Thoracic aorta (tissue), 2 donors: Measurements from ENCODE around the gene OR52L1. TPM values are rescaled to one million over a fixed set of nuclear protein-coding genes. Genes with fewer than 3 reads are reported as not detected.

Source experiments
- ATAC-seq: fragments of 150-250 bp; one replicate; pipeline ENCODE4 v1.8.0; 2017; ENCODE audit warnings: low read depth; ENCODE audit not compliant: insufficient number of reproducible peaks, low FRiP score
- DNase-seq: peaks from one replicate; pipeline ENCODE4 v3.0.0-alpha.2; 2020; ENCODE audit warnings: low spot score
- H3K27ac ChIP-seq, 2 donors: fragments of 200-600 bp; sonication (generic); 1 replicate in 1 of 2; 2 replicates in 1 of 2; pipeline ENCODE4 v1.5.1; 2016; ENCODE audit warnings: mild to moderate bottlenecking in 2 of 2, moderate library complexity in 2 of 2
- H3K27me3 ChIP-seq: fragments of 200-600 bp; sonication (generic); replicated peaks from 2 replicates; pipeline ENCODE4 v1.6.0; 2016; ENCODE audit warnings: mild to moderate bottlenecking; ENCODE audit not compliant: insufficient read depth
- H3K36me3 ChIP-seq: fragments of 200-600 bp; sonication (generic); one replicate; pipeline ENCODE4 v1.5.1; 2016
- H3K4me1 ChIP-seq, 2 donors: fragments of 200-600 bp; sonication (generic); 1 replicate in 1 of 2; 2 replicates in 1 of 2; pipeline versions ENCODE4 v1.5.1 to v1.6.0; 2016; ENCODE audit warnings: low read depth in 2 of 2, mild to moderate bottlenecking in 1 of 2; ENCODE audit not compliant: control insufficient read depth in 1 of 2
- H3K4me3 ChIP-seq: fragments of 200-600 bp; sonication (generic); 2 replicates; pipeline ENCODE4 v1.5.1; 2016; ENCODE audit warnings: mild to moderate bottlenecking
- H3K9me3 ChIP-seq: fragments of 200-600 bp; sonication (generic); 2 replicates; pipeline ENCODE4 v1.5.1; 2016
- total RNA-seq, 2 donors: library from RNA; depleted of rRNA; stranded (reverse); fragments of >200 nt; gene quantifications; one replicate each; pipeline versions ENCODE4 v1.1.0 to v1.2.3, GENCODE V29; 2016
- TF ChIP-seq, protein P1 (sequence below): fragments of 200-600 bp; sonication (generic); IDR thresholded peaks from one replicate; pipeline ENCODE4 v1.5.1; 2019; ENCODE audit warnings: antibody characterized with exemption

Gene OR52L1
- total RNA-seq, 2 donors from 2014 or later = not detected

DNA sequence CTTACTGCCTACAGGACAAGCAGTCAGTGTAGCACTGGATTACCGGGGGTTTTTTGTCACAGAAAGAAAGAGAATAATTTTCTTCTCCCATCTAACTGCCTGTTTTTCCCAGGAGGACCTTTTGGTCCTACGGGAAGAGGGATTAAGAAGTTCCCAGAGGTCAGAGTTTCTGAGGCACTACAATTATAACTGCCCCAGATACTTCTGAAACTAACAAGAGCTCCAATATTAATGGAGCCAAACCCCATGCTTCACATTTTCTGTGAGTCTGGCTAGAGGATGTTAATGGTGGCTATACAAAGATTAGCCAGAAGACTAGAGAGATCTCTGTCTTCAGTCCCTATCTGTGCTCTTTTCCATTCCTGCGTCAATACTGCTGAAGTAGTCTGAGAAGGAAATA lies 44.8 kb downstream of the OR52L1 start, which contains the start of gene OR56A3:
TSS of gene OR56A3 (plus strand) at position 301 of the 400 bp plus-strand sequence. CDS start 5,096 bp downstream, outside the sequence.
- Histone ChIP-seq H3K4me3 (no peak within 1 kb of the TSS), H3K36me3 (no peaks in the 10 kb centered on the region), H3K27me3 (no peaks in the 10 kb centered on the region), H3K27ac (no peak within 1 kb of the TSS), H3K9me3 (no peaks in the 10 kb centered on the region), H3K4me1 (no peaks in the 10 kb centered on the region)
- ATAC-seq (no peak), DNase-seq (no peak)
- TF ChIP-seq, protein P1, sequence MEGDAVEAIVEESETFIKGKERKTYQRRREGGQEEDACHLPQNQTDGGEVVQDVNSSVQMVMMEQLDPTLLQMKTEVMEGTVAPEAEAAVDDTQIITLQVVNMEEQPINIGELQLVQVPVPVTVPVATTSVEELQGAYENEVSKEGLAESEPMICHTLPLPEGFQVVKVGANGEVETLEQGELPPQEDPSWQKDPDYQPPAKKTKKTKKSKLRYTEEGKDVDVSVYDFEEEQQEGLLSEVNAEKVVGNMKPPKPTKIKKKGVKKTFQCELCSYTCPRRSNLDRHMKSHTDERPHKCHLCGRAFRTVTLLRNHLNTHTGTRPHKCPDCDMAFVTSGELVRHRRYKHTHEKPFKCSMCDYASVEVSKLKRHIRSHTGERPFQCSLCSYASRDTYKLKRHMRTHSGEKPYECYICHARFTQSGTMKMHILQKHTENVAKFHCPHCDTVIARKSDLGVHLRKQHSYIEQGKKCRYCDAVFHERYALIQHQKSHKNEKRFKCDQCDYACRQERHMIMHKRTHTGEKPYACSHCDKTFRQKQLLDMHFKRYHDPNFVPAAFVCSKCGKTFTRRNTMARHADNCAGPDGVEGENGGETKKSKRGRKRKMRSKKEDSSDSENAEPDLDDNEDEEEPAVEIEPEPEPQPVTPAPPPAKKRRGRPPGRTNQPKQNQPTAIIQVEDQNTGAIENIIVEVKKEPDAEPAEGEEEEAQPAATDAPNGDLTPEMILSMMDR = no peak

DNA sequence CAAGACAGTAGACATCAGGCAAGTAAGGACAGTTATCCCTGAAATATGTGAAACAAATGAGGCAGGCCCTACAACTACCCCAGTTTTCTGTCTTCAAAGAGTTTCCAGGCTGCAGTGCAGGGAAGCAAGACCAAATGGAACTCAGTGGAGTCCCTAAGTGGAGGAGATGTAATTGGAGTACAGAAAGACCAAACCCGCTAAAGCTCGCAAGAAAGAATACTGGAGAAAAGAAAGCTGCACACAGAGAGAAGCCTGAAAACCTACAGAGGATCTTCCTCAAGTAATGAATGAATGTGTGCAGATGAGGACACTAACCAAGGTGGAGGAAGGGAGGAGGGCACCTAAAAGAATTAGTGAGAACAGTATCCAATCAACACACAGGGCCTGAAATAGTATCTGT lies 46.0 kb downstream of the OR52L1 start:
- Histone ChIP-seq H3K4me1 (no peaks in the 10 kb centered on the region), H3K27ac (no peak overlapping the region), H3K9me3 (no peaks in the 10 kb centered on the region), H3K27me3 (no peaks in the 10 kb centered on the region), H3K4me3 (no peak overlapping the region), H3K36me3 (no peaks in the 10 kb centered on the region)
- TF ChIP-seq, protein P1 = no peak
- DNase-seq (no peak), ATAC-seq (no peak)

DNA sequence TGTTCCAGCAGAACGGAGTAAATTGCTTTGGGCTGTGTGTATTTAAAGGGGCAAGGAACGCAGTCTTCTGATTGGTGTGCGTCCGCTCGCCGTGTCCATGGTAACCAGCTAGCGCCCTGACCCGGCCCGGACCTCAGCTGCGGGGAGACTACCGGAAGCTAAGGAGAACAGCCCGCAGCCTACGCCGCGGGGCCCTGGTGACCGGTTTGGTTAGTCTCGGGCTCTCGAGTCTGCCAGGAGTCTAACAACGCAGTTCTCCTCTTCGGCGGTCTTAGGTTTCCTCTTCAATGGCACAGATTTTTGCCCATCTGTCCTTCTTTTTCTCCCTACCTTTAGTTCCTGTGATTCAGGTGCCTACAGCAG lies 48.2 kb downstream of the OR52L1 start:
- no peaks in the 10 kb centered on the region for H3K4me1 ChIP-seq
- no peaks in the 10 kb centered on the region for H3K9me3 ChIP-seq
- H3K27ac ChIP-seq = no peak overlapping the region
- no peak for ATAC-seq
- DNase-seq = no peak
- no peaks in the 10 kb centered on the region for H3K36me3 ChIP-seq
- TF ChIP-seq, protein P1 = no peak
- no peak overlapping the region for H3K4me3 ChIP-seq
- no peaks in the 10 kb centered on the region for H3K27me3 ChIP-seq

DNA sequence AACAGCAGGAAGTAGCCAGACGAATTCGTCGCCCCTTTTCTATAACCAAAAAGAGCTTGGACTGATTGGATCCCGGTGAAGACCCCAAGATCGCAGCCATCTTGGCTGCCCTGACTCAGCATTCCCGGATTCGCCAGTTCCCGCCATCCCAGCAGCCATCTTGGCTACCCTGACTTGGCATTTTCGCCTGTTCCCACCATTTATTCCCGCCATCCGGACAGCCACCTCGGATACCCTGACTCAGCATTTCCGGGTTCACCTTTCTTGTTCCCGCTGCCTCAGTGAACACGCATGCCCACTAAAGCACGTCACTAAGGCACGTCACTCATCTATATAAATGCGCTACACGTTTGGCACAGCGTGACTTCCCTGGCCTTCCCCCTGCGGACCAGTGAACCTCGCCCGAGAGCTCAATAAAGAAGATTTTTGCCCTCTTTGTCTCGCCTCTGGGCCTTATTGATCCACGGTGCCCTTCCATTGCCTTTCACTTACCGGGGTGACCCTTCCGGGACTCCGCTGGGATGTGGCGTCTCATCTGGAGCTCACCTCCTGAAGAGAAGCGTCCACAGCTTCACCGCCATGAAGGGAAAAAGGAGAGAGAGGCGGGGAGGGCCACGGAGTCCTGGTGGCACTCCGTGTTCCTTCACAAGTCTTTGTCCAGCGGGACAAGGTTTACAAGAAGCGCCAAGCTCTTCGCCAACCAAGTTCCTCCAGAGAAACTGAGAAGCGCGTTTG lies 48.8 kb downstream of the OR52L1 start:
- Histone ChIP-seq H3K27me3 (no peaks in the 10 kb centered on the region), H3K4me1 (no peaks in the 10 kb centered on the region), H3K4me3 (no peak overlapping the region), H3K27ac (no peak overlapping the region), H3K36me3 (no peaks in the 10 kb centered on the region), H3K9me3 (no peaks in the 10 kb centered on the region)
- TF ChIP-seq, protein P1 = no peak
- no peak for ATAC-seq
- no peak for DNase-seq

Other genes with a start within 250 kb of the OR52L1 start
- not detected for gene OR52N4, start 232.7 kb downstream of the OR52L1 start, total RNA-seq
- not detected for gene OR52N5, start 203.6 kb downstream of the OR52L1 start, total RNA-seq
- under 1 TPM in 1 of 2 donors, not detected in 1; 0.42 TPM for gene OR52N1, start 195.7 kb downstream of the OR52L1 start, total RNA-seq
- gene OR52N2, start 178.1 kb downstream of the OR52L1 start, total RNA-seq = not detected
- not detected for gene OR52E6, start 145.1 kb downstream of the OR52L1 start, total RNA-seq
- not detected for gene OR52E8, start 129.3 kb downstream of the OR52L1 start, total RNA-seq
- gene OR52E4, start 106.4 kb downstream of the OR52L1 start, total RNA-seq = not detected
- gene OR52E5, start 93.8 kb downstream of the OR52L1 start, total RNA-seq = not detected
- not detected for gene OR56A3, start 44.7 kb downstream of the OR52L1 start, total RNA-seq
- not detected for gene OR56A5, start 18.5 kb downstream of the OR52L1 start, total RNA-seq
- not detected for gene OR56A4, start 20.0 kb upstream of the OR52L1 start, total RNA-seq
- not detected for gene OR56A1, start 43.8 kb upstream of the OR52L1 start, total RNA-seq
- gene OR56B4, start 120.7 kb upstream of the OR52L1 start, total RNA-seq = not detected
- not detected for gene OR52B2, start 183.3 kb upstream of the OR52L1 start, total RNA-seq
- gene OR52W1, start 212.2 kb upstream of the OR52L1 start, total RNA-seq = not detected
- gene C11orf42, start 218.6 kb upstream of the OR52L1 start, total RNA-seq = not detected
- gene FHIP1B, start 247.7 kb upstream of the OR52L1 start, total RNA-seq = 10 to 100 TPM; 53.4 to 63.2 TPM